OCI-LY1 (cell line): ENCODE measurements around the gene MAGEA2B.
"Not testable (repeated sequence)": the region's sequence is repeated elsewhere in the genome, so short reads cannot be mapped to it uniquely, and the experiment has no call there.

Experiments used
- H2AFZ ChIP-seq: fragments of 200-600 bp; sonication (generic), shearing (Covaris generic); 2 replicates; pipeline ENCODE4 v1.6.0; 2014; ENCODE audit warnings: antibody characterized with exemption, mild to moderate bottlenecking, low read length
- H3F3A ChIP-seq: fragments of 200-600 bp; sonication (generic), shearing (Covaris generic); 2 replicates; pipeline ENCODE4 v1.6.0; 2014; ENCODE audit warnings: mild to moderate bottlenecking, antibody characterized with exemption, low read length, moderate library complexity; ENCODE audit not compliant: insufficient read depth
- H3K27ac ChIP-seq: fragments of 200-600 bp; sonication (generic); 2 replicates; pipeline ENCODE4 v1.5.1; 2014; ENCODE audit warnings: low read length, mixed run types, mild to moderate bottlenecking, low read depth; ENCODE audit not compliant: poor library complexity, severe bottlenecking
- H3K27me3 ChIP-seq: fragments of 200-600 bp; sonication (generic); 2 replicates; pipeline ENCODE4 v1.6.0; 2014; ENCODE audit warnings: antibody characterized with exemption, mild to moderate bottlenecking, low read length, moderate library complexity; ENCODE audit not compliant: insufficient read depth
- H3K36me3 ChIP-seq: fragments of 200-600 bp; sonication (generic); 2 replicates; pipeline ENCODE4 v1.6.1; 2014; ENCODE audit warnings: mild to moderate bottlenecking, antibody characterized with exemption, low read length, moderate library complexity, mixed read lengths; ENCODE audit not compliant: insufficient read depth
- H3K4me1 ChIP-seq: fragments of 200-600 bp; sonication (generic); 2 replicates; pipeline ENCODE4 v1.5.1; 2014; ENCODE audit warnings: mild to moderate bottlenecking, low read length, moderate library complexity; ENCODE audit not compliant: insufficient read depth, severe bottlenecking
- H3K4me2 ChIP-seq: fragments of 200-600 bp; sonication (generic), shearing (Covaris generic); 2 replicates; pipeline ENCODE4 v1.6.1; 2014; ENCODE audit warnings: low read length
- H3K4me3 ChIP-seq: fragments of 200-600 bp; sonication (generic); 2 replicates; pipeline ENCODE4 v1.5.1; 2014; ENCODE audit warnings: low read length, low read depth, mild to moderate bottlenecking, mixed read lengths; ENCODE audit not compliant: poor library complexity, severe bottlenecking
- H3K79me2 ChIP-seq: fragments of 200-600 bp; shearing (Covaris generic); 2 replicates; pipeline ENCODE4 v1.6.1; 2016; ENCODE audit warnings: mixed run types, low read length, mixed read lengths; ENCODE audit not compliant: insufficient read depth
- H3K9ac ChIP-seq: fragments of 200-600 bp; sonication (generic), shearing (Covaris generic); 2 replicates; pipeline ENCODE4 v1.6.1; 2014; ENCODE audit warnings: mild to moderate bottlenecking, low read length, mixed read lengths
- H3K9me2 ChIP-seq: fragments of 200-600 bp; sonication (generic), shearing (Covaris generic); 2 replicates; pipeline ENCODE4 v1.6.1; 2014; ENCODE audit warnings: low read depth, mild to moderate bottlenecking, low read length, mixed read lengths
- H3K9me3 ChIP-seq: fragments of 200-600 bp; shearing (Covaris generic); 2 replicates; pipeline ENCODE4 v1.6.1; 2014; ENCODE audit warnings: low read length, mixed read lengths
- H4K20me1 ChIP-seq: fragments of 200-600 bp; sonication (generic), shearing (Covaris generic); 2 replicates; pipeline ENCODE4 v1.6.0; 2016; ENCODE audit warnings: mild to moderate bottlenecking, low read length; ENCODE audit not compliant: insufficient read depth
- CTCF ChIP-seq: fragments of 200-600 bp; sonication (generic), shearing (Covaris generic); IDR thresholded peaks from 2 replicates; pipeline ENCODE4 v1.5.1; 2017; ENCODE audit warnings: mild to moderate bottlenecking, antibody characterized with exemption, low read length, moderate library complexity, mixed read lengths
- EZH2 ChIP-seq: fragments of 200-600 bp; sonication (generic), shearing (Covaris generic); IDR thresholded peaks from 2 replicates; pipeline ENCODE4 v1.8.0; 2017; ENCODE audit warnings: borderline replicate concordance, mixed run types, mild to moderate bottlenecking, antibody characterized with exemption, low read length, moderate library complexity, mixed read lengths

Gene MAGEA2B

DNA sequence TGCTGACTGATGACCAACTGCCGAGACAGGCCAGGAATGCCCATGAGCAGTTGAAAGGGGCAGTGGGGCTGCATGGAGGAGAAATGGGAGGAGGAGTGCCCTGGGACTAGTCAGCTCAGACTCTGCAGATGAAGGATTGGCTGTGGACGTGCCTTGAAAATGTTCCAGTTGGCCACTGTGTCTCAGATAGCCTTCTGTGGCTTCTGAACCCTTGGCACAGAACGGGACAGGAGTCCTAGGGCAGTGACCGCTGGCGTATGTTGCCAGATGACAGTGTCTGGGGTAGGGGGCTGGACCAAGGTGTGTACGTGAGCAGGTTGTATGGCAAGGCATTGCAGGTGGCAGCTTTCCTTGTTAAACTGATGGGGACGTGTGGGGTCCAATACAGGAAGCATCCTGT lies 7.9 kb upstream of the MAGEA2B start:
- H3K4me2 ChIP-seq, H3K9me3 ChIP-seq, H3F3A ChIP-seq: not testable (repeated sequence)

GRCh38 chrX:152709173-152709572 lies 5.3 kb upstream of the MAGEA2B start, which contains the start of gene CSAG2:
TSS of gene CSAG2 (minus strand) at chrX:152709273. CDS start at chrX:152709112, 161 bp downstream.
- not testable (repeated sequence) for H3K9ac ChIP-seq, H3K9me2 ChIP-seq, H3K4me3 ChIP-seq, H3K27ac ChIP-seq, H2AFZ ChIP-seq, H3K27me3 ChIP-seq, H4K20me1 ChIP-seq, H3K79me2 ChIP-seq, H3K36me3 ChIP-seq, H3F3A ChIP-seq, H3K9me3 ChIP-seq, H3K4me2 ChIP-seq, H3K4me1 ChIP-seq

More for the DNA sequence above, 7.9 kb upstream of the MAGEA2B start:
- not testable (repeated sequence) for H3K4me3 ChIP-seq, H3K9ac ChIP-seq, H4K20me1 ChIP-seq, H3K9me2 ChIP-seq, H3K27me3 ChIP-seq, H3K36me3 ChIP-seq, H3K27ac ChIP-seq, H3K79me2 ChIP-seq, H3K4me1 ChIP-seq, H2AFZ ChIP-seq

GRCh38 chrX:152713195-152713594 lies 1.2 kb upstream of the MAGEA2B start:
- not testable (repeated sequence) for H3K27ac ChIP-seq, H2AFZ ChIP-seq, H4K20me1 ChIP-seq, H3K36me3 ChIP-seq, H3K4me1 ChIP-seq, H3K9me3 ChIP-seq, H3K4me3 ChIP-seq, H3F3A ChIP-seq, H3K9me2 ChIP-seq, H3K27me3 ChIP-seq, H3K79me2 ChIP-seq, H3K9ac ChIP-seq, H3K4me2 ChIP-seq

DNA sequence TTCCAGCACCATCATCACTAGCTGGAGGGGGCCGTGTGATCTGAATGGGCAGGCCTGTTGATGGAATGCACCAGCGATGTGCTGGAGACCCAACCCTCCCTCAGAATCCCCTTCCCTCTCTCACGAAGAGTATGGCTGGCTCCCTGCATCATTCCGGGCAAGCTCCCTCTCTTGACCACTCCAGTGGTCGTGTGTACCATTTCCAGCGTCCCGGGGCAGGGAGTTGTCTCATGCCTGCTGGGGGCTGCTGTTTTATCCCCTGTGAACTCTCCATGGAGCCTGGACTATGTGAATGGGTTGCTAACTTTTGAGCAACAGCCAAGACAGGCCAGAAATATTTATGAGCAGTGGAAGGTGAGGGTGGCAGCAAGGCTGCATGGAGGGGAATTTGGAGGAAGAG lies 11.0 kb downstream of the MAGEA2B start:
- Histone ChIP-seq H3K4me3 (no peak overlapping the region), H3K4me2 (no peak overlapping the region), H3K27ac (no peak overlapping the region), H3F3A (no peaks in the 10 kb centered on the region), H2AFZ (no peak overlapping the region), H3K4me1 (no peaks in the 10 kb centered on the region), H3K9me2 (no peaks in the 10 kb centered on the region), H3K36me3 (no peaks in the 10 kb centered on the region), H3K9me3 (no peaks in the 10 kb centered on the region), H3K9ac (no peak overlapping the region), H3K27me3 (no peaks in the 10 kb centered on the region), H3K79me2 (no peaks in the 10 kb centered on the region), H4K20me1 (no peaks in the 10 kb centered on the region)
- TF ChIP-seq CTCF = no peak
- TF ChIP-seq EZH2 = no peak
